K562 (cell line): ENCODE measurements around the gene ACTR5. TPM values are rescaled to one million over a fixed set of nuclear protein-coding genes. Genes with fewer than 3 reads are reported as not detected.

Source experiments
- ASH1L ChIP-seq: fragments of 450-650 bp; IDR thresholded peaks from 2 replicates; pipeline ENCODE4 v1.6.1; 2018; ENCODE audit warnings: borderline replicate concordance, mild to moderate bottlenecking, low read depth; ENCODE audit not compliant: partially characterized antibody
- CBFB ChIP-seq: sonication (generic); formaldehyde crosslinking; IDR thresholded peaks from 2 replicates; pipeline ENCODE4 v1.4.0; 2020; ENCODE audit warnings: mild to moderate bottlenecking, missing genetic modification reagents
- CC2D1A ChIP-seq: fragments of 450-650 bp; IDR thresholded peaks from 2 replicates; pipeline ENCODE4 v1.6.1; 2017; ENCODE audit warnings: mild to moderate bottlenecking
- CREB3 ChIP-seq: fragments of 450-650 bp; conservative IDR thresholded peaks from 2 replicates; pipeline ENCODE4 v1.6.1; 2016; ENCODE audit warnings: missing genetic modification characterization, low read depth, mild to moderate bottlenecking, missing compliant biosample characterization, moderate library complexity
- ELF1 ChIP-seq: fragments of 200-800 bp; sonication (Bioruptor generic); IDR thresholded peaks from 2 replicates; pipeline ENCODE4 v1.6.1; 2016; ENCODE audit warnings: missing genetic modification characterization, missing compliant biosample characterization
- ESRRB ChIP-seq: fragments of 250-450 bp; sonication (Bioruptor Pico); IDR thresholded peaks from 2 replicates; pipeline ENCODE4 v1.5.0; 2020; ENCODE audit warnings: mild to moderate bottlenecking, moderate library complexity, borderline replicate concordance
- KDM5B ChIP-seq: fragments of 200-600 bp; sonication (generic); IDR thresholded peaks from 2 replicates; pipeline ENCODE4 v1.6.1; 2012; ENCODE audit warnings: low read depth, mild to moderate bottlenecking, moderate library complexity, low read length, control low read depth, inconsistent platforms; ENCODE audit not compliant: insufficient replicate concordance
- KLF6 ChIP-seq: fragments of 250-450 bp; sonication (Bioruptor Pico); IDR thresholded peaks from 2 replicates; pipeline ENCODE4 v1.4.0; 2020; ENCODE audit warnings: mild to moderate bottlenecking, moderate library complexity, borderline replicate concordance
- MAFF ChIP-seq: IDR thresholded peaks from 2 replicates; pipeline ENCODE4 v1.6.1; 2012; ENCODE audit warnings: low read length, improper control_type of control experiment
- MTA2 ChIP-seq: fragments of 450-650 bp; IDR thresholded peaks from 2 replicates; pipeline ENCODE4 v1.6.1; 2016; ENCODE audit warnings: low read depth
- NR2C2 ChIP-seq, 2 experiments: fragments of 200-800 bp in 1 of 2; sonication (Bioruptor generic) in 1 of 2; sonication (generic) in 1 of 2; formaldehyde crosslinking in 1 of 2; IDR thresholded peaks; 2 replicates each; pipeline versions ENCODE4 v1.6.1 to v1.8.0; 2016 to 2022; ENCODE audit warnings: mild to moderate bottlenecking in 1 of 2, missing compliant biosample characterization in 1 of 2, missing genetic modification characterization in 1 of 2, missing genetic modification reagents in 1 of 2
- PATZ1 ChIP-seq: fragments of 250-450 bp; sonication (Bioruptor Pico); IDR thresholded peaks from 2 replicates; pipeline ENCODE4 v1.5.0; 2020; ENCODE audit warnings: mild to moderate bottlenecking, borderline replicate concordance
- PHF8 ChIP-seq: fragments of 200-600 bp; sonication (generic); IDR thresholded peaks from 2 replicates; pipeline ENCODE4 v1.6.1; 2012; ENCODE audit warnings: mixed run types, mild to moderate bottlenecking, inconsistent platforms, low read length, moderate library complexity, borderline replicate concordance
- PTBP1 ChIP-seq: fragments of 200-400 bp; formaldehyde crosslinking; IDR thresholded peaks from 2 replicates; pipeline ENCODE4 v1.6.1; 2017; ENCODE audit warnings: low read depth, low read length
- RBM15 ChIP-seq: fragments of 200-400 bp; formaldehyde crosslinking; IDR thresholded peaks from 2 replicates; pipeline ENCODE4 v1.6.1; 2018; ENCODE audit warnings: mild to moderate bottlenecking, low read length, moderate library complexity; ENCODE audit not compliant: insufficient read depth
- SOX6 ChIP-seq: fragments of 450-650 bp; IDR thresholded peaks from 2 replicates; pipeline ENCODE4 v1.6.1; 2014; ENCODE audit warnings: mild to moderate bottlenecking
- SRF ChIP-seq, 2 experiments: fragments of 250-450, 450-650 bp in 1 of 2; sonication (Bioruptor Pico) in 1 of 2; sonication (generic) in 1 of 2; formaldehyde crosslinking; IDR thresholded peaks; 2 replicates each; pipeline versions ENCODE4 v1.5.0 to v1.5.1; 2020 to 2022; ENCODE audit warnings: mild to moderate bottlenecking in 1 of 2, missing genetic modification reagents in 1 of 2
- ZBTB1 ChIP-seq: sonication (generic); formaldehyde crosslinking; IDR thresholded peaks from 2 replicates; pipeline ENCODE4 v1.8.1; 2023; ENCODE audit warnings: missing genetic modification reagents, low read depth, mild to moderate bottlenecking, borderline replicate concordance
- ZBTB17 ChIP-seq: fragments of 450-650 bp; formaldehyde crosslinking; IDR thresholded peaks from 2 replicates; pipeline ENCODE4 v1.4.0; 2020; ENCODE audit warnings: mild to moderate bottlenecking
- ZNF143 ChIP-seq: sonication (generic); formaldehyde crosslinking; IDR thresholded peaks from 2 replicates; pipeline ENCODE4 v1.9.0; 2022; ENCODE audit warnings: mild to moderate bottlenecking, missing genetic modification reagents
- ZNF586 ChIP-seq: fragments of 450-650 bp; formaldehyde crosslinking; conservative IDR thresholded peaks from 2 replicates; pipeline ENCODE4 v1.4.0; 2020; ENCODE audit warnings: mild to moderate bottlenecking, moderate library complexity
- ZNF75A ChIP-seq: fragments of 450-650 bp; formaldehyde crosslinking; IDR thresholded peaks from 2 replicates; pipeline ENCODE4 v1.4.0; 2020; ENCODE audit warnings: mild to moderate bottlenecking
- polyA plus RNA-seq, 8 experiments: library from polyadenylated mRNA; depleted of rRNA in 4 of 8; stranded (reverse) in 5 of 8; unstranded in 3 of 8; fragments of >200 nt; fragmentation: Nextera tagmentation in 2 of 8; fragmentation: Illumina TruSeq in 1 of 8; extraction: Ambion mirVana in 2 of 8; extraction: Trizol in 1 of 8; gene quantifications; 2 replicates each; pipeline versions ENCODE4 v1.2.1 to v1.2.3, GENCODE V29; 2011 to 2014; ENCODE audit warnings: inconsistent platforms in 1 of 8, missing spikeins in 1 of 8
- total RNA-seq, 7 experiments: library from RNA; depleted of rRNA in 6 of 7; stranded (reverse); fragments of >200 nt in 6 of 7; fragmentation: Illumina TruSeq in 2 of 7; extraction: Trizol in 2 of 7; gene quantifications; 2 replicates each; pipeline versions ENCODE4 v1.2.1 to v1.2.3, GENCODE V29; 2011 to 2021; ENCODE audit warnings: low replicate concordance in 1 of 7
- TF ChIP-seq, protein P1 (sequence below), 2 experiments: fragments of 200-800 bp in 1 of 2; sonication (Bioruptor generic) in 1 of 2; sonication (generic) in 1 of 2; formaldehyde crosslinking in 1 of 2; IDR thresholded peaks in 1 of 2; conservative IDR thresholded peaks in 1 of 2; 2 replicates each; pipeline versions ENCODE4 v1.5.0 to v1.6.1; 2016 to 2020; ENCODE audit warnings: missing compliant biosample characterization in 1 of 2, missing genetic modification characterization in 1 of 2, missing genetic modification reagents in 1 of 2

The ACTR5 gene
- total and polyA plus RNA-seq, 9 of the 15 experiments (the other 6 are each of a cell fraction or from before 2014, with no cell fraction given): 0.93 to 18.8 (median 12.9) TPM

DNA sequence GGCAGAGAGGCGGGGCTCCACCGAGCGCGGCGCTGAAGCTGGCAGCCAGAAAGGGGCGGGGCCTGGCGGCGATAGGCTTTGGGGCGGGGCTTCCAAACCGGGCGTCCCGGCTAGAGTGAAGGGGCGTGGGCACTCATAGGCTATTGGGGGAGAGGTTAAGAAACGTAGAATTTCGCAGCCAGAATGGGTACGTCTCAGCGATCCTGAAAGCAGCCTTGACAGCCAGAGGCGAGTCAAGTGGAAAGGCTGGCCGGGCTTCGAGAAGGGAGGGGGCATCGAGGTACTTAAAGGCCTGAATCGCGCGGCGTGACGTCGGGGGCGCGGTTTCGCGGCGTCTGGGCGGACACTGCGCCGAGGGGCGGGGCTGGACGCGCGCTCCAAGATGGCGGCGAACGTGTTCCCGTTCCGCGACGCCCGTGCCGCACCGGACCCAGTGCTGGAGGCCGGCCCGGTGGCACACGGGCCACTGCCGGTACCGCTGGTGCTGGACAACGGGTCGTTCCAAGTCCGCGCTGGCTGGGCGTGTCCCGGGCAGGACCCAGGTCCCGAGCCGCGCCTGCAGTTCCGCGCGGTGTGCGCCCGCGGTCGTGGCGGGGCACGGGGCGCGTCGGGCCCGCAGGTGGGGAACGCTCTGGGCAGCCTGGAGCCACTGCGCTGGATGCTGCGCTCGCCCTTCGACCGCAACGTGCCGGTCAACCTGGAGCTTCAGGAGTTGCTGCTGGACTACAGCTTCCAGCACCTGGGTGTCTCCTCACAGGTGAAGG is at the start of gene ACTR5 (continued):
- TF ChIP-seq KDM5B (peak; percentile 93), ESRRB (CRISPR knock-in tag) (no peak), ZNF586 (CRISPR knock-in tag) (no peak), PATZ1 (no peak), ASH1L (no peak), KLF6 (CRISPR knock-in tag) (no peak), ZBTB17 (CRISPR knock-in tag) (peak; percentile 29; the same call in 1 of the 2 replicates), SRF (CRISPR knock-in tag; IDR thresholded peaks at IDR 0.05) (0 out of 4 replicates have a peak, but pooled peaks of 1 of the 2 experiments have one; percentile 44), MTA2 (no peak), RBM15 (no peak), NR2C2 (CRISPR knock-in tag; IDR thresholded peaks at IDR 0.05) (0 out of 2 replicates have a peak, but pooled peaks have one; percentile 54), NR2C2 (tag; IDR thresholded peaks at IDR 0.05) (no peak), PHF8 (peak; percentile 98; the same call in 1 of the 2 replicates), CC2D1A (no peak), CREB3 (no peak), ZNF75A (CRISPR knock-in tag) (no peak), ZBTB1 (CRISPR knock-in tag) (peak; percentile 70; the same call in 1 of the 2 replicates), CBFB (CRISPR knock-in tag) (no peak), MAFF (no peak), SOX6 (no peak), ELF1 (tag) (no peak), PTBP1 (no peak), ZNF143 (CRISPR knock-in tag) (peak; percentile 54; the same call in 1 of the 2 replicates)
- TF ChIP-seq, protein P1, sequence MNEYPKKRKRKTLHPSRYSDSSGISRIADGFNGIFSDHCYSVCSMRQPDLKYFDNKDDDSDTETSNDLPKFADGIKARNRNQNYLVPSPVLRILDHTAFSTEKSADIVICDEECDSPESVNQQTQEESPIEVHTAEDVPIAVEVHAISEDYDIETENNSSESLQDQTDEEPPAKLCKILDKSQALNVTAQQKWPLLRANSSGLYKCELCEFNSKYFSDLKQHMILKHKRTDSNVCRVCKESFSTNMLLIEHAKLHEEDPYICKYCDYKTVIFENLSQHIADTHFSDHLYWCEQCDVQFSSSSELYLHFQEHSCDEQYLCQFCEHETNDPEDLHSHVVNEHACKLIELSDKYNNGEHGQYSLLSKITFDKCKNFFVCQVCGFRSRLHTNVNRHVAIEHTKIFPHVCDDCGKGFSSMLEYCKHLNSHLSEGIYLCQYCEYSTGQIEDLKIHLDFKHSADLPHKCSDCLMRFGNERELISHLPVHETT (CRISPR knock-in tag; conservative IDR thresholded peaks at IDR 0.05 in 1 of 2, IDR thresholded peaks at IDR 0.05 in 1 of 2): 0 out of 4 replicates have a peak, but pooled peaks of 1 of the 2 experiments have one; percentile 52
